SK-N-MC (cell line): ENCODE results near the gene PFKP.

Source experiments
- EZH2 ChIP-seq: fragments of 200-600 bp; sonication (generic); IDR thresholded peaks from one replicate; pipeline ENCODE4 v1.6.1; 2017; ENCODE audit warnings: antibody characterized with exemption
- POLR2AphosphoS5 ChIP-seq: IDR thresholded peaks from 2 replicates; pipeline ENCODE4 v1.6.1; 2012; ENCODE audit warnings: mild to moderate bottlenecking, low read depth, low read length, borderline replicate concordance

- TF ChIP-seq POLR2AphosphoS5 (no peak), EZH2 (no peak)
Observed at GRCh38 chr10:3117486-3117885, 50.1 kb downstream of the PFKP start.
